ENCODE data around the gene MED15.

GRCh38 chr22:20553947-20554741 lies 46.7 kb downstream of the MED15 start:
- TF ChIP-seq GATA3 (IDR thresholded peaks at IDR 0.05; ENCODE audit: low read depth, low read length) (no peak), GATA2 (IDR thresholded peaks at IDR 0.05; ENCODE audit: low read depth, low read length) (no peak)

All from SH-SY5Y (cell line).